Body of pancreas (tissue), 4 donors: ENCODE data around the gene MED12L. TPM values are rescaled to one million over a fixed set of nuclear protein-coding genes. Genes with fewer than 3 reads are reported as not detected.

Experiments
- ATAC-seq: fragments of 150-250 bp; one replicate; pipeline ENCODE4 v1.9.1; 2016
- DNase-seq, 4 donors: peaks; one replicate each; pipeline ENCODE4 v3.0.0-alpha.2; 2019
- H3K27ac ChIP-seq, 4 donors: fragments of 200-600 bp; sonication (generic); 1 replicate in 3 of 4; 2 replicates in 1 of 4; pipeline versions ENCODE4 v1.5.1 to v1.6.1; 2016 to 2019; ENCODE audit warnings: mild to moderate bottlenecking in 1 of 4, mixed read lengths in 1 of 4, moderate library complexity in 1 of 4
- H3K27me3 ChIP-seq, 2 donors: fragments of 200-600 bp; sonication (generic); one replicate each; pipeline ENCODE4 v1.6.0; 2016; ENCODE audit warnings: mild to moderate bottlenecking in 1 of 2
- H3K36me3 ChIP-seq, 2 donors: fragments of 200-600 bp; sonication (generic); replicated peaks in 1 of 2; 2 replicates each; pipeline ENCODE4 v1.5.1; 2016; ENCODE audit warnings: low read depth in 2 of 2; ENCODE audit not compliant: insufficient read depth in 1 of 2
- H3K4me1 ChIP-seq: fragments of 200-600 bp; sonication (generic); one replicate; pipeline ENCODE4 v1.6.0; 2016
- H3K4me3 ChIP-seq, 2 donors: fragments of 200-600 bp; sonication (generic); 1 replicate in 1 of 2; 2 replicates in 1 of 2; pipeline ENCODE4 v1.5.1; 2016 to 2019
- H3K9me3 ChIP-seq, 3 donors: fragments of 200-600 bp; sonication (generic); 1 replicate in 2 of 3; 2 replicates in 1 of 3; pipeline ENCODE4 v1.5.1; 2016
- POLR2A ChIP-seq, 3 donors: fragments of 450-650 bp; IDR thresholded peaks; one replicate each; pipeline ENCODE4 v1.6.1; 2016; ENCODE audit warnings: antibody characterized with exemption in 3 of 3, mild to moderate bottlenecking in 2 of 3
- WGBS, 2 donors: methylation state at CpG; one replicate each; pipeline ENCODE4 v1.1.5; 2017; 5-methylcytosine and 5-hydroxymethylcytosine counted together
- intact Hi-C: fragments of 100-400 bp; cut with DNase I; formaldehyde crosslinking; loops from one replicate; pipeline ENCODE4 v1.15.1; 2023
- total RNA-seq, 2 donors: library from RNA; depleted of rRNA; stranded (reverse); fragments of >200 nt; gene quantifications; one replicate each; pipeline ENCODE4 v1.1.0, GENCODE V29; 2016
- TF ChIP-seq, protein P1 (sequence below), 7 experiments: fragments of 450-650 bp in 4 of 7; fragments of 200-600 bp in 3 of 7; sonication (generic) in 3 of 7; IDR thresholded peaks; one replicate each; pipeline ENCODE4 v1.5.1; 2016 to 2019; ENCODE audit warnings: antibody characterized with exemption in 7 of 7

Gene MED12L
- total RNA-seq, 2 donors from 2014 or later, result 0.33 to 0.78 TPM

GRCh38 chr3:151350656-151351055 lies 265.2 kb downstream of the MED12L start:
- Histone ChIP-seq H3K4me3 (no peak overlapping the region), H3K27me3 (no peaks in the 10 kb centered on the region), H3K27ac (no peak overlapping the region), H3K4me1 (no peaks in the 10 kb centered on the region), H3K9me3 (no peaks in the 10 kb centered on the region), H3K36me3 (no peaks in the 10 kb centered on the region)
- intact Hi-C loops, result no loop called here
- no peak for DNase-seq
- WGBS, 2 donors, result 59 to 71% methylated on average over 1 of the region's 1 CpG
- ATAC-seq, result no peak
- TF ChIP-seq POLR2A (IDR thresholded peaks at IDR 0.05), result no peak
- TF ChIP-seq, protein P1, sequence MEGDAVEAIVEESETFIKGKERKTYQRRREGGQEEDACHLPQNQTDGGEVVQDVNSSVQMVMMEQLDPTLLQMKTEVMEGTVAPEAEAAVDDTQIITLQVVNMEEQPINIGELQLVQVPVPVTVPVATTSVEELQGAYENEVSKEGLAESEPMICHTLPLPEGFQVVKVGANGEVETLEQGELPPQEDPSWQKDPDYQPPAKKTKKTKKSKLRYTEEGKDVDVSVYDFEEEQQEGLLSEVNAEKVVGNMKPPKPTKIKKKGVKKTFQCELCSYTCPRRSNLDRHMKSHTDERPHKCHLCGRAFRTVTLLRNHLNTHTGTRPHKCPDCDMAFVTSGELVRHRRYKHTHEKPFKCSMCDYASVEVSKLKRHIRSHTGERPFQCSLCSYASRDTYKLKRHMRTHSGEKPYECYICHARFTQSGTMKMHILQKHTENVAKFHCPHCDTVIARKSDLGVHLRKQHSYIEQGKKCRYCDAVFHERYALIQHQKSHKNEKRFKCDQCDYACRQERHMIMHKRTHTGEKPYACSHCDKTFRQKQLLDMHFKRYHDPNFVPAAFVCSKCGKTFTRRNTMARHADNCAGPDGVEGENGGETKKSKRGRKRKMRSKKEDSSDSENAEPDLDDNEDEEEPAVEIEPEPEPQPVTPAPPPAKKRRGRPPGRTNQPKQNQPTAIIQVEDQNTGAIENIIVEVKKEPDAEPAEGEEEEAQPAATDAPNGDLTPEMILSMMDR (IDR thresholded peaks at IDR 0.05), result no peak

- no peaks in the 10 kb centered on the region for H3K9me3 ChIP-seq
- WGBS, 2 donors, result 86 to 90% methylated on average over 1 of the region's 1 CpG
- DNase-seq (no peak), ATAC-seq (no peak)
- H3K36me3 ChIP-seq, result no peaks in the 10 kb centered on the region
- TF ChIP-seq, protein P1 (IDR thresholded peaks at IDR 0.05), result no peak
- no peak for TF ChIP-seq POLR2A (IDR thresholded peaks at IDR 0.05)
- H3K4me1 ChIP-seq, result no peaks in the 10 kb centered on the region
- H3K27me3 ChIP-seq, result no peaks in the 10 kb centered on the region
- H3K4me3 ChIP-seq, result no peak overlapping the region
- intact Hi-C loops, result no loop called here
- H3K27ac ChIP-seq, result peak overlapping the region in 1 of 4 donors; percentile 57
Observed at GRCh38 chr3:151351219-151351618, 265.8 kb downstream of the MED12L start.

GRCh38 chr3:151351648-151352047 lies 266.2 kb downstream of the MED12L start:
- no peak overlapping the region for H3K4me3 ChIP-seq
- no peaks in the 10 kb centered on the region for H3K27me3 ChIP-seq
- ATAC-seq, result no peak
- no peaks in the 10 kb centered on the region for H3K36me3 ChIP-seq
- H3K4me1 ChIP-seq, result no peaks in the 10 kb centered on the region
- no peak for TF ChIP-seq POLR2A (IDR thresholded peaks at IDR 0.05)
- TF ChIP-seq, protein P1 (IDR thresholded peaks at IDR 0.05), result no peak
- H3K27ac ChIP-seq, result peak overlapping the region in 1 of 4 donors; percentile 57
- H3K9me3 ChIP-seq, result no peaks in the 10 kb centered on the region
- WGBS, 2 donors, result 74 to 76% methylated on average over 4 of the region's 4 CpGs
- DNase-seq, result no peak
- intact Hi-C loops, result no loop called here

DNA sequence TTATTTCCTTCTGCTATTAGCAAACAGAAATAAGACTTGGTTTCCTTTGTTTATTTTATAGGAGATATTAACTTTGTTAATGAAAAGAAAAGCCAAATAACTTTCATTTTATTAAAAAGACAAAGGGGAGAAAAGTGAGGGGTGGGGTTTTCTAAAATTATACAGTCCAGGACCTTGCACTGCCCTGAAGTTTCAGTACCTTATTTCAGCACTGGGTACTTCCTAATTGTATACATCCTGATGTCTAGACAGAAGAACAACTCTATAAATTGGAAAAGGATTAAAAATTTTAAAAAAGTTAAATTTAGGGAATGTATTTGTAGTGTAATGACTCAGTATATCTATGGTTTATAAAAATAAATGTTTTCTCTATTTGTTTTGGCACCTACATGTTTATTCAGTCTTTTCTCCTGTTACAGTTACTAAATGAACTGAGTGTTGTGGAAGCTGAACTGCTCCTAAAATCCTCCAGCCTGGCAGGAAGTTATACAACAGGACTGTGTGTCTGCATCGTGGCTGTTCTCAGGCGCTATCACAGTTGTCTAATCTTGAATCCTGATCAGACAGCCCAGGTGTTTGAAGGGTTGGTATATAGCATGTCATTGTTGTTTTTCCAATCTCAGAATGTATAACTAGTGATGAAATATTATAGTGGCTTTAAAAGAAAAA lies 271.5 kb downstream of the MED12L start:
- no peaks in the 10 kb centered on the region for H3K4me1 ChIP-seq
- WGBS, 2 donors, result 12% methylated on average over 2 of the region's 2 CpGs
- H3K9me3 ChIP-seq, result no peaks in the 10 kb centered on the region
- no peak overlapping the region for H3K27ac ChIP-seq
- DNase-seq, result no peak
- no peak for TF ChIP-seq POLR2A (IDR thresholded peaks at IDR 0.05)
- TF ChIP-seq, protein P1 (IDR thresholded peaks at IDR 0.05), result no peak
- no peak for ATAC-seq
- no peaks in the 10 kb centered on the region for H3K36me3 ChIP-seq
- no peak overlapping the region for H3K4me3 ChIP-seq
- no peaks in the 10 kb centered on the region for H3K27me3 ChIP-seq
- intact Hi-C loops, result no loop called here

DNA sequence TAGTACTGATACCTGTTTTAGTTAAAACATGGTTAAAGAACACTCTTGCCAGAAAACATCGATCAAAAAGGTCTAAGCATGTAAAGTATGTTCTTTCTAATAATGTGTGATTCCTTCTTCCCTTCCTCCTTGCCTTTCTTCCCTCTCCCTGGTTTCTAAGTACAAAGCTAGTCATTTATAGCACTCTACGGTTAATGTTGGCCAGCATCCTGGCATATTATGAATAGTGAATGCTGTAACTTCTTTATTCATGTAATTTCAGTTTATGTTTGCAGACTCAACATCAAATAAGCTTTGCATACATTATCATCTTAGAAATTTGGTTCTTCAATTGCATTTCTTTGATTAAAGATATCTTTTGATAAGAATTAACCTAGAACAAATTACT lies 272.0 kb downstream of the MED12L start:
- no peak for ATAC-seq
- Histone ChIP-seq H3K4me1 (no peaks in the 10 kb centered on the region), H3K27me3 (no peaks in the 10 kb centered on the region), H3K27ac (no peak overlapping the region), H3K9me3 (no peaks in the 10 kb centered on the region), H3K36me3 (no peaks in the 10 kb centered on the region), H3K4me3 (no peak overlapping the region)
- DNase-seq, result no peak
- 65 to 75% methylated on average over 2 of the region's 2 CpGs for WGBS, 2 donors
- intact Hi-C loops, result no loop called here
- no peak for TF ChIP-seq POLR2A (IDR thresholded peaks at IDR 0.05)
